H9 (cell line): ENCODE measurements around the gene GPR141. TPM values are rescaled to one million over a fixed set of nuclear protein-coding genes. Genes with fewer than 3 reads are reported as not detected.
A peak's percentile ranks its signal among the peaks of the same experiment; 100 is the strongest.

Experiments
- DNase-seq: peaks from one replicate; pipeline ENCODE4 v3.0.0-alpha.2; 2017
- H2AFZ ChIP-seq: one replicate; pipeline ENCODE4 v1.6.1; 2013; ENCODE audit warnings: mild to moderate bottlenecking, low read length, control low read depth, moderate library complexity
- H2AK5ac ChIP-seq: 2 replicates; pipeline ENCODE4 v1.6.1; 2013; ENCODE audit warnings: low read length, control low read depth, mixed read lengths; ENCODE audit not compliant: insufficient read length
- H2BK120ac ChIP-seq: one replicate; pipeline ENCODE4 v1.6.1; 2013; ENCODE audit warnings: low read depth, mild to moderate bottlenecking, low read length, control low read depth, inconsistent platforms; ENCODE audit not compliant: poor library complexity, severe bottlenecking
- H2BK12ac ChIP-seq: 2 replicates; pipeline ENCODE4 v1.6.1; 2013; ENCODE audit warnings: low read length, control low read depth, mixed read lengths, low read depth; ENCODE audit not compliant: insufficient read length
- H2BK15ac ChIP-seq: 2 replicates; pipeline ENCODE4 v1.6.1; 2013; ENCODE audit warnings: low read depth, low read length, control low read depth
- H2BK20ac ChIP-seq: one replicate; pipeline ENCODE4 v1.6.1; 2013; ENCODE audit warnings: low read depth, mild to moderate bottlenecking, low read length, control low read depth, inconsistent platforms; ENCODE audit not compliant: poor library complexity, severe bottlenecking
- H2BK5ac ChIP-seq: 2 replicates; pipeline ENCODE4 v1.6.1; 2013; ENCODE audit warnings: low read length, control low read depth, mixed read lengths; ENCODE audit not compliant: insufficient read length
- H3K14ac ChIP-seq: 2 replicates; pipeline ENCODE4 v1.6.1; 2013; ENCODE audit warnings: low read length, control low read depth; ENCODE audit not compliant: insufficient read depth
- H3K18ac ChIP-seq: 2 replicates; pipeline ENCODE4 v1.6.1; 2013; ENCODE audit warnings: low read depth, mild to moderate bottlenecking, mixed read lengths, low read length, control low read depth; ENCODE audit not compliant: insufficient read length
- H3K23ac ChIP-seq: 2 replicates; pipeline ENCODE4 v1.6.1; 2013; ENCODE audit warnings: low read length, control low read depth, mixed read lengths, low read depth; ENCODE audit not compliant: insufficient read length
- H3K23me2 ChIP-seq: 2 replicates; pipeline ENCODE4 v1.6.1; 2013; ENCODE audit warnings: low read depth, mild to moderate bottlenecking, mixed read lengths, low read length, control low read depth; ENCODE audit not compliant: insufficient read length, poor library complexity, severe bottlenecking
- H3K27ac ChIP-seq: 2 replicates; pipeline ENCODE4 v1.5.1; 2013; ENCODE audit warnings: low read length, control low read depth, mixed read lengths, low read depth; ENCODE audit not compliant: insufficient read length
- H3K27me3 ChIP-seq: 2 replicates; pipeline ENCODE4 v1.6.1; 2013; ENCODE audit warnings: low read length, control low read depth, inconsistent platforms; ENCODE audit not compliant: insufficient read depth
- H3K4ac ChIP-seq: 2 replicates; pipeline ENCODE4 v1.6.1; 2013; ENCODE audit warnings: low read depth, mild to moderate bottlenecking, control low read depth, inconsistent platforms, low read length, moderate library complexity
- H3K4me1 ChIP-seq: 2 replicates; pipeline ENCODE4 v1.6.1; 2013; ENCODE audit warnings: low read length, control low read depth, inconsistent platforms; ENCODE audit not compliant: insufficient read depth
- H3K4me2 ChIP-seq: 2 replicates; pipeline ENCODE4 v1.6.1; 2013; ENCODE audit warnings: low read length, control low read depth, mixed read lengths; ENCODE audit not compliant: insufficient read length, insufficient read depth
- H3K56ac ChIP-seq: 2 replicates; pipeline ENCODE4 v1.6.1; 2013; ENCODE audit warnings: low read depth, mild to moderate bottlenecking, mixed read lengths, low read length, control low read depth; ENCODE audit not compliant: insufficient read length
- H3K79me1 ChIP-seq: 2 replicates; pipeline ENCODE4 v1.6.1; 2013; ENCODE audit warnings: low read depth, mild to moderate bottlenecking, moderate library complexity, low read length, control low read depth, inconsistent platforms; ENCODE audit not compliant: insufficient read depth, poor library complexity, severe bottlenecking
- H3K79me2 ChIP-seq: 2 replicates; pipeline ENCODE4 v1.6.1; 2013; ENCODE audit warnings: low read length, control low read depth, inconsistent platforms; ENCODE audit not compliant: insufficient read depth
- H3K9ac ChIP-seq: 2 replicates; pipeline ENCODE4 v1.6.1; 2013; ENCODE audit warnings: low read length, control low read depth, mixed read lengths; ENCODE audit not compliant: insufficient read length; ENCODE audit errors: extremely low read depth
- H3K9me3 ChIP-seq: one replicate; pipeline ENCODE4 v1.6.1; 2013; ENCODE audit warnings: low read depth, low read length, inconsistent platforms; ENCODE audit not compliant: control insufficient read depth
- H3T11ph ChIP-seq: one replicate; pipeline ENCODE4 v1.6.1; 2013; ENCODE audit warnings: mild to moderate bottlenecking, low read length, control low read depth, inconsistent platforms
- H4K20me1 ChIP-seq: one replicate; pipeline ENCODE4 v1.6.1; 2013; ENCODE audit not compliant: control insufficient read depth, insufficient read length, insufficient read depth
- H4K5ac ChIP-seq: 2 replicates; pipeline ENCODE4 v1.6.1; 2013; ENCODE audit warnings: low read depth, mild to moderate bottlenecking, mixed read lengths, low read length, control low read depth; ENCODE audit not compliant: insufficient read length
- H4K8ac ChIP-seq: replicated peaks from 2 replicates; pipeline ENCODE4 v1.6.1; 2013; ENCODE audit warnings: low read length, control low read depth, mixed read lengths, low read depth; ENCODE audit not compliant: insufficient read length
- H4K91ac ChIP-seq: 2 replicates; pipeline ENCODE4 v1.6.1; 2013; ENCODE audit warnings: low read depth, mild to moderate bottlenecking, moderate library complexity, mixed read lengths, low read length, control low read depth; ENCODE audit not compliant: insufficient read length
- H3K27ac Mint-ChIP-seq, 3 experiments: 2 replicates in 2 of 3; 3 replicates in 1 of 3; pipeline ENCODE4 v1.8.0; 2020 to 2021; ENCODE audit warnings: mixed read lengths in 3 of 3, mild to moderate bottlenecking in 1 of 3, moderate library complexity in 1 of 3
- H3K27me3 Mint-ChIP-seq: 2 replicates; pipeline ENCODE4 v1.8.0; 2021; ENCODE audit warnings: low read depth, mild to moderate bottlenecking, moderate library complexity, mixed read lengths
- H3K36me3 Mint-ChIP-seq, 3 experiments: 2 replicates in 2 of 3; 3 replicates in 1 of 3; pipeline ENCODE4 v1.8.0; 2020 to 2021; ENCODE audit warnings: low read depth in 3 of 3, mixed read lengths in 3 of 3; ENCODE audit not compliant: insufficient read depth in 1 of 3
- H3K4me1 Mint-ChIP-seq, 2 experiments: 2 replicates each; pipeline ENCODE4 v1.8.0; 2020; ENCODE audit warnings: mixed read lengths in 2 of 2
- H3K4me3 Mint-ChIP-seq, 2 experiments: 2 replicates in 1 of 2; 3 replicates in 1 of 2; pipeline ENCODE4 v1.8.0; 2020 to 2021; ENCODE audit warnings: mild to moderate bottlenecking in 2 of 2, mixed read lengths in 2 of 2, moderate library complexity in 1 of 2
- H3K9me3 Mint-ChIP-seq, 2 experiments: 2 replicates in 1 of 2; 3 replicates in 1 of 2; pipeline ENCODE4 v1.8.0; 2020; ENCODE audit warnings: mild to moderate bottlenecking in 2 of 2, mixed read lengths in 2 of 2, moderate library complexity in 1 of 2
- WGBS: extraction: QIAGEN DNeasy Blood & Tissue Kit; methylation state at CpG from one replicate; pipeline ENCODE4 v1.1.7; 2013; ENCODE audit warnings: missing lambda C conversion rate, low lambda C conversion rate, mixed read lengths; ENCODE audit not compliant: insufficient read length; ENCODE audit errors: extremely low coverage; 5-methylcytosine and 5-hydroxymethylcytosine counted together
- long read RNA-seq: library from polyadenylated mRNA; unstranded; transcript quantifications from one replicate; pipeline ENCODE4 v2.0.0, GENCODE V29; 2020
- total RNA-seq: library from RNA; stranded (reverse); gene quantifications from 2 replicates; pipeline ENCODE4 v1.2.1, GENCODE V29; 2021
- TF ChIP-seq, protein P1 (sequence below): fragments of 200-600 bp; sonication (generic); conservative IDR thresholded peaks from 3 replicates; pipeline ENCODE4 v1.8.0; 2021; ENCODE audit warnings: antibody characterized with exemption, mild to moderate bottlenecking

Gene GPR141, protein sequence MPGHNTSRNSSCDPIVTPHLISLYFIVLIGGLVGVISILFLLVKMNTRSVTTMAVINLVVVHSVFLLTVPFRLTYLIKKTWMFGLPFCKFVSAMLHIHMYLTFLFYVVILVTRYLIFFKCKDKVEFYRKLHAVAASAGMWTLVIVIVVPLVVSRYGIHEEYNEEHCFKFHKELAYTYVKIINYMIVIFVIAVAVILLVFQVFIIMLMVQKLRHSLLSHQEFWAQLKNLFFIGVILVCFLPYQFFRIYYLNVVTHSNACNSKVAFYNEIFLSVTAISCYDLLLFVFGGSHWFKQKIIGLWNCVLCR
- total RNA-seq, result 0.50 and 0.55 TPM in 2 replicates
- long read RNA-seq, partial matches to known transcripts, result 0 of 1 reads
- long read RNA-seq, other reads (novel, unspliced or antisense), result 1 of 1 reads

DNA sequence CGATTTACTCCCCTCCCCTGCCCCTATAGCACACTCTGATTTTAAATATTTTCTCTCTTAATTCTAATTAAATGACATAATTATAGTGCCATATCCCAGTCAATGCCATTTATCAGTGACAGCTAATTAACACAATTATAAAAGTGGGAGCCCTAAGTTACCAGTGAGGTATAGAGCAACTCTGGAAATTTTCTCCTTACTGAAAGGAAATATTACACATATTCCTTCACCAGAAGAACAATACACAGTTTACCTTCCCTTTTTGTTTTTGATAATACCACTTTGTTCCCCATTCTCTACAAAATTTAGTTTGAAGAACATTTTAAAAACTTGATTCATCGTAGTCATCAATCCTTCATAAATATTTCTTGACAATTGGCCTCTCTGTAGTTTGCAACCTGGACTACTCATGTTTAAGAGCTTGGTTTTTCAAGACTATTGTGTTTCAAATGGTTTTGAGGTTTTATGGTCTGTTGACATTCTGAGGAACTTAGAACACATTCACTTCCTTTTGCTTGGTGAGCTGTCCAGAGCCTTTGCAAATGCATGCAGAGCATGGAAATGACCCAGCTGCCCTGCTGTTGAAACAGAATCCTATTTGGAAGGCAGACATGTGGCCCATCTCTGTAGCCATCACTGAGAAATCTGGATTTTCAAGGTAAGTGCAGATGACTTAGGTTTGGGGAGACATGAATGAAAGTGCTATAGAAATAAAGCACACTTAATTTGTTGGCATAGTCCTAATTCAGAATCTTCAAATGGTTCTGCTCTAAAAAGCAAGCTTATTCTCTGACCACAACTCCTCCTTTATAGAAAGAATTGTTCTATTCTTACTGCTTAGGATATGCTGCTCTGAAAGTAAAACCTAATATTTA, at the start of gene GPR141:
GPR141 (plus strand) TSS at position 521 of the 875 bp plus-strand sequence. CDS start 56,628 bp downstream, outside the sequence.
- WGBS, result no CpG with 5 or more reads among the region's 2 CpGs
- no peak within 1 kb of the TSS for H3K4me2 ChIP-seq

More for the DNA sequence above, at the start of gene GPR141:
- no peaks in the 10 kb centered on the region for H3K79me2 ChIP-seq
- Mint-ChIP-seq H3K27me3 (no peaks in the 10 kb centered on the region), H3K9me3 (no peaks in the 10 kb centered on the region), H3K36me3 (no peaks in the 10 kb centered on the region), H3K27ac (peak within 1 kb of the TSS in 1 of 3 experiments; percentile 86; a peak in 3 of 7 replicates), H3K4me1 (peaks cover 15 to 18% of the 10 kb centered on the region in 2 experiments), H3K4me3 (peak within 1 kb of the TSS in 1 of 2 experiments; percentile 34; a peak in 1 of 5 replicates)
- H3K9me3 ChIP-seq, result no peaks in the 10 kb centered on the region
- no peak within 1 kb of the TSS for H3K56ac ChIP-seq
- H4K20me1 ChIP-seq, result no peaks in the 10 kb centered on the region
- no peak within 1 kb of the TSS for H4K8ac ChIP-seq
- H3T11ph ChIP-seq, result no peak within 1 kb of the TSS
- H3K14ac ChIP-seq, result no peak within 1 kb of the TSS
- no peaks in the 10 kb centered on the region for H3K27me3 ChIP-seq
- H3K9ac ChIP-seq, result no peak within 1 kb of the TSS
- no peak for DNase-seq
- TF ChIP-seq, protein P1, sequence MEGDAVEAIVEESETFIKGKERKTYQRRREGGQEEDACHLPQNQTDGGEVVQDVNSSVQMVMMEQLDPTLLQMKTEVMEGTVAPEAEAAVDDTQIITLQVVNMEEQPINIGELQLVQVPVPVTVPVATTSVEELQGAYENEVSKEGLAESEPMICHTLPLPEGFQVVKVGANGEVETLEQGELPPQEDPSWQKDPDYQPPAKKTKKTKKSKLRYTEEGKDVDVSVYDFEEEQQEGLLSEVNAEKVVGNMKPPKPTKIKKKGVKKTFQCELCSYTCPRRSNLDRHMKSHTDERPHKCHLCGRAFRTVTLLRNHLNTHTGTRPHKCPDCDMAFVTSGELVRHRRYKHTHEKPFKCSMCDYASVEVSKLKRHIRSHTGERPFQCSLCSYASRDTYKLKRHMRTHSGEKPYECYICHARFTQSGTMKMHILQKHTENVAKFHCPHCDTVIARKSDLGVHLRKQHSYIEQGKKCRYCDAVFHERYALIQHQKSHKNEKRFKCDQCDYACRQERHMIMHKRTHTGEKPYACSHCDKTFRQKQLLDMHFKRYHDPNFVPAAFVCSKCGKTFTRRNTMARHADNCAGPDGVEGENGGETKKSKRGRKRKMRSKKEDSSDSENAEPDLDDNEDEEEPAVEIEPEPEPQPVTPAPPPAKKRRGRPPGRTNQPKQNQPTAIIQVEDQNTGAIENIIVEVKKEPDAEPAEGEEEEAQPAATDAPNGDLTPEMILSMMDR, result no peak
- H3K4me1 ChIP-seq, result no peaks in the 10 kb centered on the region; the same call in 1 of the 2 replicates
- H2BK12ac ChIP-seq, result no peak within 1 kb of the TSS
- H4K91ac ChIP-seq, result no peak within 1 kb of the TSS
- H2AFZ ChIP-seq, result no peak within 1 kb of the TSS
- no peak within 1 kb of the TSS for H3K18ac ChIP-seq
- no peaks in the 10 kb centered on the region for H3K23me2 ChIP-seq
- no peak within 1 kb of the TSS for H3K4ac ChIP-seq
- H3K23ac ChIP-seq, result no peak within 1 kb of the TSS
- no peak within 1 kb of the TSS for H3K27ac ChIP-seq
- H2AK5ac ChIP-seq, result no peak within 1 kb of the TSS
- no peak within 1 kb of the TSS for H4K5ac ChIP-seq
- H2BK20ac ChIP-seq, result no peak within 1 kb of the TSS
- H2BK15ac ChIP-seq, result no peak within 1 kb of the TSS
- no peaks in the 10 kb centered on the region for H3K79me1 ChIP-seq
- no peak within 1 kb of the TSS for H2BK120ac ChIP-seq
- no peak within 1 kb of the TSS for H2BK5ac ChIP-seq
